HG02884 (cell line): ENCODE data around the gene CEMIP.

ENCODE experiments used
- ATAC-seq: cut with Tn5 transposase; IDR thresholded peaks from one replicate; pipeline ENCODE4 v1.9.1; 2021; ENCODE audit warnings: mild to moderate bottlenecking, moderate library complexity; ENCODE audit not compliant: unreplicated experiment

Gene CEMIP

GRCh38 chr15:80783260-80783659 lies 4.1 kb downstream of the CEMIP start:
- ATAC-seq, result no peak

GRCh38 chr15:80785335-80785734 lies 6.2 kb downstream of the CEMIP start:
- no peak for ATAC-seq

- ATAC-seq, result no peak
Observed at GRCh38 chr15:80785811-80786354, 6.7 kb downstream of the CEMIP start.

GRCh38 chr15:80787316-80787715 lies 8.1 kb downstream of the CEMIP start:
- ATAC-seq, result no peak

GRCh38 chr15:80788536-80788935 lies 9.4 kb downstream of the CEMIP start:
- ATAC-seq, result no peak

GRCh38 chr15:80789296-80789695 lies 10.1 kb downstream of the CEMIP start:
- no peak for ATAC-seq

GRCh38 chr15:80789796-80790195 lies 10.6 kb downstream of the CEMIP start:
- ATAC-seq, result no peak

- no peak for ATAC-seq
Observed at GRCh38 chr15:80790236-80790635, 11.1 kb downstream of the CEMIP start.

GRCh38 chr15:80791004-80791403 lies 11.8 kb downstream of the CEMIP start:
- ATAC-seq, result no peak

- ATAC-seq, result no peak
Observed at GRCh38 chr15:80796407-80796806, 17.2 kb downstream of the CEMIP start.

- no peak for ATAC-seq
Observed at GRCh38 chr15:80798911-80799310, 19.7 kb downstream of the CEMIP start.

- ATAC-seq, result no peak
Observed at GRCh38 chr15:80800067-80800466, 20.9 kb downstream of the CEMIP start.

- no peak for ATAC-seq
Observed at GRCh38 chr15:80801891-80802680, 22.9 kb downstream of the CEMIP start.

GRCh38 chr15:80803580-80804525 lies 24.7 kb downstream of the CEMIP start:
- ATAC-seq, result no peak

- no peak for ATAC-seq
Observed at GRCh38 chr15:80804970-80805495, 25.9 kb downstream of the CEMIP start.

- no peak for ATAC-seq
Observed at GRCh38 chr15:80811781-80812315, 32.7 kb downstream of the CEMIP start.

GRCh38 chr15:80815106-80815505 lies 35.9 kb downstream of the CEMIP start:
- no peak for ATAC-seq

- no peak for ATAC-seq
Observed at GRCh38 chr15:80816049-80816653, 37.0 kb downstream of the CEMIP start.

- ATAC-seq, result no peak
Observed at GRCh38 chr15:80816936-80817335, 37.8 kb downstream of the CEMIP start.

- no peak for ATAC-seq
Observed at GRCh38 chr15:80817901-80818300, 38.7 kb downstream of the CEMIP start.

GRCh38 chr15:80819001-80819400 lies 39.8 kb downstream of the CEMIP start:
- ATAC-seq, result no peak
